Measurements from ENCODE around the gene SLC5A9.

GRCh38 chr1:48221122-48221521 lies 1.4 kb upstream of the SLC5A9 start:
- TF ChIP-seq, protein P1, sequence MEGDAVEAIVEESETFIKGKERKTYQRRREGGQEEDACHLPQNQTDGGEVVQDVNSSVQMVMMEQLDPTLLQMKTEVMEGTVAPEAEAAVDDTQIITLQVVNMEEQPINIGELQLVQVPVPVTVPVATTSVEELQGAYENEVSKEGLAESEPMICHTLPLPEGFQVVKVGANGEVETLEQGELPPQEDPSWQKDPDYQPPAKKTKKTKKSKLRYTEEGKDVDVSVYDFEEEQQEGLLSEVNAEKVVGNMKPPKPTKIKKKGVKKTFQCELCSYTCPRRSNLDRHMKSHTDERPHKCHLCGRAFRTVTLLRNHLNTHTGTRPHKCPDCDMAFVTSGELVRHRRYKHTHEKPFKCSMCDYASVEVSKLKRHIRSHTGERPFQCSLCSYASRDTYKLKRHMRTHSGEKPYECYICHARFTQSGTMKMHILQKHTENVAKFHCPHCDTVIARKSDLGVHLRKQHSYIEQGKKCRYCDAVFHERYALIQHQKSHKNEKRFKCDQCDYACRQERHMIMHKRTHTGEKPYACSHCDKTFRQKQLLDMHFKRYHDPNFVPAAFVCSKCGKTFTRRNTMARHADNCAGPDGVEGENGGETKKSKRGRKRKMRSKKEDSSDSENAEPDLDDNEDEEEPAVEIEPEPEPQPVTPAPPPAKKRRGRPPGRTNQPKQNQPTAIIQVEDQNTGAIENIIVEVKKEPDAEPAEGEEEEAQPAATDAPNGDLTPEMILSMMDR (IDR thresholded peaks at IDR 0.05), result no peak
- no peak for TF ChIP-seq POLR2A (IDR thresholded peaks at IDR 0.05)
- no peak for TF ChIP-seq EP300 (IDR thresholded peaks at IDR 0.05)
- no peak for TF ChIP-seq POLR2AphosphoS5 (IDR thresholded peaks at IDR 0.05)
